Stimulated activated CD8-positive, alpha-beta memory T cell treated with anti-CD3 and anti-CD28 coated beads, Interleukin-15, amount 100 ng/mL, for 24 hours (primary cell): ENCODE data around the gene CTNNA2.

ENCODE experiments used
- DNase-seq: peaks from one replicate; pipeline ENCODE4 v3.0.0-alpha.2; 2020; ENCODE audit warnings: low read depth

Gene CTNNA2

GRCh38 chr2:80573167-80573566, 1060.3 kb downstream of the CTNNA2 start:
- DNase-seq: no peak

DNA sequence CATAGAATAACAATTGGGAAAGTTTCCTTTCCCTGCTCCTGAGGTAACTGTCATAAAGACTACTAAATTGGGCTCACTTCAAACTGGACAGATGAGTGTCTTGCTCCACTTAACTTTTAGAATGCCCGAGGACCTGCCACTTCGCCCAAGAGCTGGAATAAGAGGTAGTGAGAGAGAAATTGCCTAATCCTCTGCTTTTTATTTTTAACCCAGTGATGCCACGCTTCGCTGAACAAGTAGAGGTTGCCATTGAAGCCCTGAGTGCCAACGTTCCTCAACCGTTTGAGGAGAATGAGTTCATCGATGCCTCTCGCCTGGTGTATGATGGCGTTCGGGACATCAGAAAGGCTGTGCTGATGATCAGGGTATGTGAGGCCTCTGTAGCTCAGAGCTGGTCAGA, 1061.1 kb downstream of the CTNNA2 start:
- DNase-seq: no peak

DNA sequence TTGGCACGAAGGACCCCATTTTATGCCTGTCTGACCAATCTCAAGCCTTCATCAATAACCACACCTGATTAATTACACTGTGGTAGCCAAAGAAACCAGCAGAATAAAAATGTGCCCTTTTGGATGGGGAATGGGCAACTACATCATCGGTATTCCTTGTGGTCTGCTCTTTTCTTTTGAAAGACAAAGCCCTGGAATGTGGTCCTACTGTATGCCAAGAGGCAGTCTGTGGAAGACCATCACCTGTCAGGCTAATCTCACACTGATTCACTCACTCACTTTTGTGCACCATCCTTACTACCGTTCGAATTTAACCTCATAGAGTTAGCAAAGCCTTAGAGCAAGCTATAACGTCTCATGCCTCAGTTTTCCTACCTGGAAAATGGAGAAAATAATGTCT, 1066.9 kb downstream of the CTNNA2 start:
- no peak for DNase-seq

GRCh38 chr2:80591233-80591632, 1078.4 kb downstream of the CTNNA2 start:
- no peak for DNase-seq

- DNase-seq: no peak
These were observed 1079.3 kb downstream of the CTNNA2 start for GRCh38 chr2:80592106-80592505.

DNA sequence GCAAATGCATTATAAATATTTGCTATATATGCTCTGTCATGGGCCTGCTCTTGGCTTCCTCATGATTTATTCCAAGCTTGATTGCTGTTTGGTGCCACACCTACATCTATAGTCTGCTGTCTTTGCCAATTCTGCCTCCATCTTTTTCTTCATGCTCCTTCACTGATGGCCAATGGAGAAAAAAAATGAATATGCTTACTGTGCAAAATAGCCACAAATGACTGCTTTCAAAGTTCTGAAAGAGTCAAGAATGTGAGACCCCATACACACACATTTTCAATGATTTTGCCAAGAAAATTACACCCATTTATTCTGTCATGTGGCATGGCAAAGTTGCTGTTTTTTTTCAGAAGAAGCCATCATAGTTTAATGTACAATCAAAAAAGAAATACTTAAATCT, 1097.3 kb downstream of the CTNNA2 start:
- no peak for DNase-seq

- no peak for DNase-seq
These were observed 1108.8 kb downstream of the CTNNA2 start for GRCh38 chr2:80621656-80622055.

DNA sequence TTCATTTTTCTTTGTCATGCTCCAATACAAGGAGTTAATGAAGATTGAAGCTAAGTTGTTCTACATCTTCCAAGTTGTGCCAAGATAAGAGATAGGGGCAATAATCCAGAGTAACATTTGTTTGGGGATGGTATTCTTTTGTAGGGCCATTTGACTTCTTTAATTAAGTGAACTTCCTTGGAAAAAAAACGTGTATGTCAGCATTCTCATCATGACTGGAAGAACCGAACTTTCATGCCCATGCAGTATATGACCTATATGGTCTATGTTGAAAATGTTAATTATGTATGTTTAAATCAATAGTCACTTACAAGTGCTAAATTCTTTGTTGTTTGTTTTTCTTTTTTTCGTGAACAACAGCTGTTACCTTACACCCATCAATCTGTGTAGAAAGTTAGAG, 1111.2 kb downstream of the CTNNA2 start:
- no peak for DNase-seq

DNA sequence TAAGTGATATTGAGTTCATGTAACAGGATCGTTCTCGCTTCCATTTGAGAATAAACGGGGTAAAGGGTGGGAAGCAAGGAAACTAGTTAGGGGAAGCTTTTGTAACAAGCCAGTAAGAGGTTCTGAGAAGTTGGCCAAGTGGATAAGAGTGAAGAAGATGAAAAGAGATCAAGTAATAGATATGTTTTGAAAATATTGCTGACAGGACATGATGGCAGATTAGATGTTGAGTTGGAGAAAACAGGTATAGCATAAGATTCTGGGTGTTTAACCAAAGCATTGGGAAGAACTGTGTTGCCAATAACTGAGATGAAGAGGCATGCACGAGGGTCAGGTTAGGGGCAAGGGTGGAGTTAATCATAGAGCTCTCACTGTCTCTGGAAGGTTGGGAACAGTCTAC, 1121.7 kb downstream of the CTNNA2 start:
- DNase-seq: no peak

DNA sequence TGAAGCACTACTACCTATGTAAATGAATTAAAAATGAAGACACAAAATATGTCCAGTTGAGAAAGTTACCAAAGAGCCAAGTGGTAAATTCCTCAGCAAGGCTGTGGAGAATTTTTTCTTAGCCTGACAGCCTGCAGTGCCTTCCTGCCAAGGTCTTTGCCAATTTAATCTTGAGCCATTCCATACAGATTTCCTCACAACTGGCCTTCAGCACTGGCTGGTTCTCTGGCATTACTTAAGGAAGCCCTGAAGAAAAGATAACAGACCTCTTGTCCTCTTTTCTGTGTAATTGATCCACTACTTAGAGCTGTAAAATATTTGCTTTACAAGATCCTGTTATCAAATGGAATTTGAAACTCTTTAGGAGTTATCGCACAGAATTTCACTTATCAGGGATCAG, 1125.9 kb downstream of the CTNNA2 start:
- DNase-seq: no peak

DNA sequence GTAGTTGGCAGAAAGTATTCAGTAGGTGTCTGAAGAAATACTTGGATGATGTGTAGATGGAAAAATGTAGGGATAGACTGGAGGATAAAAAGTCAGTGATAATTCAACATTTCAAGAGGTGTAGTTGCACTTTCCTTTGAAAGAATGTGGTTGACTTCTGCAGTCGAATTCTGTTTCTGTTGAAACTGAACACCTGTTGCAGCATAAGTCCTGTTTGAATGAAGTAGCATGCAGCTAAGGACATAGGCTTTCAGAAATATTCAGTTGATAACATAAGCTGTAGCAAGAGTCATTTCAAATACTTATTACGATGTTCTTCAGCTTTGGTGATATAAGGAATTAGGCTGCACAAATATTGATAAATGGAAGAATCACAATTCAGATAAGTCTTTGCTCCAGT, 1129.6 kb downstream of the CTNNA2 start:
- no peak for DNase-seq

DNA sequence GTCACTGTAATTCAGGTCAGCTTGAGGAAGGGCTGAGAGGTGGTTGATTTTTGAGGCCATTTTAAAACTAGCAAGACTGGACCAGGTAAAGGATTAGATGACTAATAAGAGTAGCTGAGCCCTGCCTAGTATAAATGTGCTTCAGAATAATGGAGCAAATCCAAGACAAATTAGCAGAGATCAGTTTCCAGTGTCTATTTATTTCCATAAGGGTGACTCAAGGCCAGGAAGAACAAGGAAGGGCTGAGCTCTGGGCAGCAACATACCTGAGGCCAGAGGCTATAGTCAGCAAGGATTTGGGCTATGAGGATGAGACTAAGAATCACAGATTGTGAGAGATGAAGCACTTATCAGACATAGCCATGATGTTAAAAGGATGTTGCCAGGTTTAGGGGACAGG, 1130.7 kb downstream of the CTNNA2 start:
- no peak for DNase-seq

- no peak for DNase-seq
These were observed 1138.6 kb downstream of the CTNNA2 start for GRCh38 chr2:80651435-80651834.

DNA sequence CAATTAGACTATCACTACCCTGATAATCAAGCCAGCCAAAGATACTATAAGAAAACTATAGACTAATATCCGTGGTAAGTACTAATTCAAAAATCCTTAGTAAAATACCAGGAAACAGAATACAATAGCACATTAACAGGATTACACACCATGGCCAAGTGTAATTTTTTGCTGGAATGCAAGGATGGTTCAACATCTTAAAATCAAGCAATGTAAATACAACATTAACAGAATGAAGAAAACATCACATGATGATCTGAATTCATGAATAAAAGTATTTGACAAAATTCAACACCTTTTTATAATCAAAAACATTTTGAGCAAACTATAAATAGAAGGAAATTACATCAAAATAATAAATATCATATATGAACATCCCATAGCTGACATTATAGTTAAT, 1142.4 kb downstream of the CTNNA2 start:
- DNase-seq: no peak

DNA sequence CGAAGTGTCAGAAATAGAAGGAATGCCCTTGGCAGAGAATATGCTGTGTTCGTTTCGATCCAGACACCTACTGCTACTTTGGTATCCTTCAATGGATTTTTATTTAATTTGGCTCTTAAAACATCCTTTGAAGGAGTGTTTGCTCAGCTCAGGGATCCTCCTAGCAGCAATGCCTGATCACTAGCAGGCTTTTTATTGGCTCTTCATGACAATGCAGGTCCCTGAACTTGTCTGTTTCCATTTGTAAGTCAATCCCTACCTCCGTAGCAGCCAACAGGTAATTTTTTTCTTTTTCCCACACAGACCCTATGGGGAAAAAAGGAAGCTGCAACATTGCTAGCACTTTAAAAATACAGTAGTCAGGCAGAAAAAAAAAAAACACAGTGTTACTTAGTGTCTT, 1157.9 kb downstream of the CTNNA2 start:
- DNase-seq: no peak

DNA sequence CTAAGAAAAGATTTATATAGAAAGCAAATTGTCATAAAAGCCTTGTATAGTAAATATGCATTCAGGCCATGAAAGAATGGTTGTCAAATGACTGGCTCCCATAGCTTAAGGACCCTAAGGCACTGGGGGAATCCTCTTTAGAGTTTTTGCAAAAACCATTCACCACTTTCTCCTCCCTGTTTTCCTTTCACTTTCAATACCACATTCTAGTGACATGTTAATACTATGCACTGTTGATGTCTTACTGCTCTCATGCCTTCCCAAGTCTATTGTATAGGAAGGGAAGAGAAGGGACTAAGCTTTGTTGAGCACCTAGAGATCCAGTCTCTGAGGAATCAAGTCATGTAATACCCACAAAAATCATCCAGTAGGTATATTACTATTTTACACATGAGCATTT, 1174.7 kb downstream of the CTNNA2 start:
- no peak for DNase-seq

GRCh38 chr2:80689106-80689505, 1176.3 kb downstream of the CTNNA2 start:
- no peak for DNase-seq
